Ecto neural progenitor cell (in vitro differentiated cells): Measurements from ENCODE around the gene KCNMA1.

Source experiments
- DNase-seq: peaks from one replicate; pipeline ENCODE4 v3.0.0-alpha.2; 2018; ENCODE audit warnings: low spot score

KCNMA1 gene

GRCh38 chr10:77016278-77016815, 621.3 kb downstream of the KCNMA1 start:
- no peak for DNase-seq

- no peak for DNase-seq
These were observed 622.2 kb downstream of the KCNMA1 start for GRCh38 chr10:77015360-77015759.

GRCh38 chr10:77012812-77013500, 624.7 kb downstream of the KCNMA1 start:
- DNase-seq: no peak

GRCh38 chr10:77011874-77012811, 625.5 kb downstream of the KCNMA1 start:
- DNase-seq: no peak

- DNase-seq: no peak
These were observed 627.2 kb downstream of the KCNMA1 start for GRCh38 chr10:77010430-77010829.

GRCh38 chr10:77007834-77008233, 629.8 kb downstream of the KCNMA1 start:
- DNase-seq: no peak

- DNase-seq: no peak
These were observed 630.6 kb downstream of the KCNMA1 start for GRCh38 chr10:77006836-77007511.

GRCh38 chr10:77005871-77006270, 631.7 kb downstream of the KCNMA1 start:
- DNase-seq: no peak

GRCh38 chr10:77004917-77005564, 632.6 kb downstream of the KCNMA1 start:
- DNase-seq: no peak

GRCh38 chr10:77002872-77003271, 634.7 kb downstream of the KCNMA1 start:
- DNase-seq: no peak

- DNase-seq: no peak
These were observed 636.4 kb downstream of the KCNMA1 start for GRCh38 chr10:77001206-77001605.

GRCh38 chr10:76998451-76998850, 639.2 kb downstream of the KCNMA1 start:
- DNase-seq: no peak

GRCh38 chr10:76997631-76998030, 640.0 kb downstream of the KCNMA1 start:
- DNase-seq: no peak

- no peak for DNase-seq
These were observed 642.6 kb downstream of the KCNMA1 start for GRCh38 chr10:76995023-76995422.

GRCh38 chr10:76993213-76993612, 644.4 kb downstream of the KCNMA1 start:
- no peak for DNase-seq

- no peak for DNase-seq
These were observed 645.1 kb downstream of the KCNMA1 start for GRCh38 chr10:76992467-76992866.

- no peak for DNase-seq
These were observed 646.0 kb downstream of the KCNMA1 start for GRCh38 chr10:76991621-76992020.

- no peak for DNase-seq
These were observed 647.0 kb downstream of the KCNMA1 start for GRCh38 chr10:76990561-76990960.

GRCh38 chr10:76984559-76985443, 652.8 kb downstream of the KCNMA1 start:
- DNase-seq: peak; percentile 80

GRCh38 chr10:76983624-76984023, 654.0 kb downstream of the KCNMA1 start:
- no peak for DNase-seq

GRCh38 chr10:76982671-76983070, 654.9 kb downstream of the KCNMA1 start:
- DNase-seq: no peak
